ENCODE data around the gene FCGR1A. TPM values are rescaled to one million over a fixed set of nuclear protein-coding genes. Genes with fewer than 3 reads are reported as not detected.
"Not testable (repeated sequence)": the region's sequence is repeated elsewhere in the genome, so short reads cannot be mapped to it uniquely, and the experiment has no call there.

The FCGR1A gene
- total RNA-seq, 2 donors from 2014 or later: 3.1 TPM; not detected in 1

DNA sequence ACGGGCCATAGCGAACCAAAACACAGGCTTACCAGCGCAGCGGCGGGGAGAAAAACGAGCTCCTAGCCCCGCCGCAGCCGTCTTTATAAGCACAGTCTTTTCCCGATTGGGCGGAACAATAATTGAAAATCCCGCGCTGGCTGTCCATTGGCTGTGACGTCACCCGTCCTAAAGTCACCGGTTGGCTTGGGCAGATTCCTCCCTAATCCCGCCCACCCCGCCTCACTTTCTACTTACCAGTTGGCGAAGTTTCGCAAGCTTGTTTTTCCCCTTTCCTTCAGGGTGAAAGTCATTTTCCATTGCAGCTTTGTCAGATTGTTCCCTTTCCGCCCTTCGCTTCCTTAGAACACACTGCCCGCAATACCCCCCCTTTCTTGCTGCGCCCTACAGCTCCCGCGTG, 58.7 kb downstream of the FCGR1A start:
- H3K27ac ChIP-seq; DNase-seq; H3K27me3 ChIP-seq; H3K9me3 ChIP-seq; H3K4me3 ChIP-seq; intact Hi-C loops (cut with DNase I); H3K36me3 ChIP-seq (replicated peaks in 1 of 2; ENCODE audit: insufficient read depth in 1 of 2, low read depth in 2 of 2): not testable (repeated sequence)
- peaks cover 18% of the 10 kb centered on the region for H3K4me1 ChIP-seq
- ATAC-seq: peak; percentile 66
- WGBS, 2 donors: no CpG with 5 or more reads among the region's 26 CpGs

Other genes with a start within 250 kb of the FCGR1A start
- not detected for gene PPIAL4C, start 198.8 kb upstream of the FCGR1A start, total RNA-seq
- 10 to 100 TPM in 1 of 2 donors, 1 to 10 TPM in 1; 9.6 to 35.5 TPM for gene BOLA1, start 116.9 kb downstream of the FCGR1A start, total RNA-seq
- 1 to 10 TPM in 1 of 2 donors, under 1 TPM in 1; 0.33 to 2.1 TPM for gene SV2A, start 135.2 kb downstream of the FCGR1A start, total RNA-seq
- 1 to 10 TPM; 4.7 to 8.2 TPM for gene SF3B4, start 145.1 kb downstream of the FCGR1A start, total RNA-seq
- gene MTMR11, start 154.2 kb downstream of the FCGR1A start, total RNA-seq: 10 to 100 TPM in 1 of 2 donors, 1 to 10 TPM in 1; 3.0 to 28.3 TPM
- gene OTUD7B, start 228.0 kb downstream of the FCGR1A start, total RNA-seq: 10 to 100 TPM in 1 of 2 donors, 1 to 10 TPM in 1; 8.6 to 13.2 TPM